GM12873 (cell line): Measurements from ENCODE around the gene PDGFC.

Experiments
- TF ChIP-seq, protein P1 (sequence below): IDR thresholded peaks from 2 replicates; pipeline ENCODE4 v1.5.1; 2012; ENCODE audit warnings: low read depth, mild to moderate bottlenecking, moderate library complexity, low read length, control low read depth; ENCODE audit not compliant: insufficient read depth; ENCODE audit errors: missing control alignments

Gene PDGFC

DNA sequence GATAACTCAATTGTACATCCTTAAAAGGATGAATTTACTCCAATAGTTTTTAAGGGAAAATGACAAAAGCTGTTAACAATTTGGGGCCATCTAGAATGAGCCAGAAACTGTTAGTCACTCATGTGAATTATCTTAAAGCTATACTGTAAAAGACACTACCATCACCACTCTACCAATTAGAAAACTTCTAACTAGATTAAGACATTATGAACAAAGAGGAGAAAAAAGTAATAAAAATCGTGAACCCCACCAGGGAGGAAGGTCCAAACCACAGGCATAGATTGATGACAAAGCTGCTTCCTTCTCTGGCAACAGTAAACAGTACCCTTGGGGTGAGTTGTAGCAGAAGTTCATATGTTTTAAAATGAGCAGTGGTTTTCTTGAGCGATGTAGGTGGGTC lies 106.1 kb downstream of the PDGFC start:
- TF ChIP-seq, protein P1, sequence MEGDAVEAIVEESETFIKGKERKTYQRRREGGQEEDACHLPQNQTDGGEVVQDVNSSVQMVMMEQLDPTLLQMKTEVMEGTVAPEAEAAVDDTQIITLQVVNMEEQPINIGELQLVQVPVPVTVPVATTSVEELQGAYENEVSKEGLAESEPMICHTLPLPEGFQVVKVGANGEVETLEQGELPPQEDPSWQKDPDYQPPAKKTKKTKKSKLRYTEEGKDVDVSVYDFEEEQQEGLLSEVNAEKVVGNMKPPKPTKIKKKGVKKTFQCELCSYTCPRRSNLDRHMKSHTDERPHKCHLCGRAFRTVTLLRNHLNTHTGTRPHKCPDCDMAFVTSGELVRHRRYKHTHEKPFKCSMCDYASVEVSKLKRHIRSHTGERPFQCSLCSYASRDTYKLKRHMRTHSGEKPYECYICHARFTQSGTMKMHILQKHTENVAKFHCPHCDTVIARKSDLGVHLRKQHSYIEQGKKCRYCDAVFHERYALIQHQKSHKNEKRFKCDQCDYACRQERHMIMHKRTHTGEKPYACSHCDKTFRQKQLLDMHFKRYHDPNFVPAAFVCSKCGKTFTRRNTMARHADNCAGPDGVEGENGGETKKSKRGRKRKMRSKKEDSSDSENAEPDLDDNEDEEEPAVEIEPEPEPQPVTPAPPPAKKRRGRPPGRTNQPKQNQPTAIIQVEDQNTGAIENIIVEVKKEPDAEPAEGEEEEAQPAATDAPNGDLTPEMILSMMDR = no peak

DNA sequence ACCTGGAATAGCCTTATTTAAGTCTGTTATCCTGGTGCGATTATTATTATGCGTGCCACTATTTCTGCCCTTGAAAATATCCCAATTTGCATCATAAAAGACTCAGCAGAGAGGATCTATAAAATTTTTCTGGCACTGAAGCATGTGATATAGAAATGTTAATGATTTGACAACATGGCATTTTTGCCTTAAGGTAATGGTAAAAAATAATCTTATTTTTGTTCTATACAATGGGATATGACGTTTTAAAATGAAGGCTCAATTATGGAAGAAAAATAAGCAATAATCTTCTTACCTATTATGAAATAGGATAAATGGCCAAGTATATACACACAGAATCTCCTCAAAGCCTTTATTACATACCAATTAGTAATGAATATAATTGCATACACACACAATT lies 113.5 kb downstream of the PDGFC start:
- TF ChIP-seq, protein P1 = no peak

DNA sequence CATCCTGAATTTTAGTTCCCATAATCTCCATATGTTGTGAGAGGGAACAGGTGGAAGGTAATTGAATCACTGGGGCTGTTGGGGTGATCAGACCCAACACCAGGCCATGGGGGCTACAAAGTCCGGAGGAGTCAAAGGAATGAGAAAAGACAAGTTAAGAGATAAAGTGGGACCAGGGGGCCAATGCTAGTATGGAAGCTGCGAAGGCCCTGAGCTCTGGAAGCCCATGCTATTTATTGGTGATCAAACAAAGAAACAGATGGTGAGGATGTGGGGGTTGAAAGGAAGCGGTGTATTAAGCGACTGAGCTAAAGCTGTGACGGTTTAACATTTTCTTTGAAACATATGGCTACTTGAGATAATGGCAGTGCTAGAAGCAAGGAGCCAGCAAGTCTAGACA lies 132.8 kb downstream of the PDGFC start:
- TF ChIP-seq, protein P1 = no peak

DNA sequence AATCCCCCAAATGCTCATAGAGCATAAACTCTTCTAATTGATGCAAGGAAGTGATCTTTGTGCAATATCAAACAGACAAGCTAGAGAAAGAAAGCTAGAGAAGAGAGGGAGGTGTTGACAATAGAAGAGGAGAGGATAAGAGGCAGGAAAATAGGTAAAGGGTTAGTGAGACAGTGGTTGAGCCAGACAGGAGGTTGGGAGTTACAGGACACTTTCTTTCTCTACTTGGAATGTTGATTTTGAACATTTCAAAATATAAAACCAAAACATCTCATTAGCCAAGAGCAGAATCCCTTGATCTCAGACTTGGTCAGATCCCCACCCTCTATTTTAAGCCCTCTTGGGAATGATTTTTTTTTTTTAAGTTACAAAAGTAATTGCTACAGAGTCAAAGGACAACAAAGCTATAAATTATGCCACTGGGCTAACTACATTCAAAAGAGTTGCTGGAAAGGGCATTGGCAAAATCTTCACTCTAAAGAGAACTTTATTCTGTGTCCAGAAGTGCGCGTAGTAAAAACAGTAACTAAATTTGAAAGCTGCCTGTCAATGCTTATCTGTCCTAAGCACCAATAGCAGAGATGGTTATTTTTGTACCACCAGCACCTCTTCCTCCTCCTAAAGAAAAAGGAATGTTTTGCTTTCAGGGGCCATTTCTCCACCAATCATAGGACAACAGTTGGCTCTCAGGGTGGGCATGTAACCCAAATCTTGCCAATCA lies 133.8 kb downstream of the PDGFC start:
- TF ChIP-seq, protein P1 = no peak

DNA sequence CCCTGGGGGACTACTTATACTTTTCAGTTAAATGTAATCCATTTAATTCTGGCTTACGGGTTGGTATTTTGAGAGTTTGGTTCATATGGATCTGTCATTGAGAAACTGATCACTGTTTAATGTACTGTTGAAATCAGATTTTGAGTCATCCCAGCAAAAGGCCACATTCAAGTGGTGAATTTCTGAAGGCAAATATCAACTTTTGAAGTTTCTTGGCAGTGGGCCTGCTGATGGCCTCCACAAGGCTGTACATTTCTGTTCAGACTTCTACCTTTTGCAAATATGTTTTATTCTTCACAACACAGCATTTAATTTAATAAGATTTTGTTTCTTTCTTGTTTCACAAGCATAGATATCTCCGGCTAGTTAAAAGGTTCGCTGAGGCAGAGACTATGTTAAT lies 138.7 kb downstream of the PDGFC start:
- TF ChIP-seq, protein P1 = no peak

DNA sequence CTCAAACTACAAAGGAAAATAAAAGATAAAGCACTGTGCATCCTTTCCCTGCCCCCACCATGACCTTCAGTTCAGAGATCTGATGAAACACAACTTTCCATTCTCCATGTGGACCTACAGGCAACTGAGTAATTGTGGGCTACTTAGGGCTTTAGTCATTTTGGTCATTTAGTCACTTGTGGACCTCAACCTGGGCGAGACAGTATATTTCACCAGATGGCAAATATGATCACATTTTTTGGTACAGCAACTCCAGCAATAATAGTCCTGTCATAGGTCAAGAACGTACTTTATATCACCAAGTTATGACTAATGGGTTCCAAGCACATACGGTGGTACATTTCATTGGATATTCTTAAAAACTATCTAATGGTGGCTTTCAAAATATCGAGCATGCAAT lies 141.2 kb downstream of the PDGFC start:
- TF ChIP-seq, protein P1 = no peak

DNA sequence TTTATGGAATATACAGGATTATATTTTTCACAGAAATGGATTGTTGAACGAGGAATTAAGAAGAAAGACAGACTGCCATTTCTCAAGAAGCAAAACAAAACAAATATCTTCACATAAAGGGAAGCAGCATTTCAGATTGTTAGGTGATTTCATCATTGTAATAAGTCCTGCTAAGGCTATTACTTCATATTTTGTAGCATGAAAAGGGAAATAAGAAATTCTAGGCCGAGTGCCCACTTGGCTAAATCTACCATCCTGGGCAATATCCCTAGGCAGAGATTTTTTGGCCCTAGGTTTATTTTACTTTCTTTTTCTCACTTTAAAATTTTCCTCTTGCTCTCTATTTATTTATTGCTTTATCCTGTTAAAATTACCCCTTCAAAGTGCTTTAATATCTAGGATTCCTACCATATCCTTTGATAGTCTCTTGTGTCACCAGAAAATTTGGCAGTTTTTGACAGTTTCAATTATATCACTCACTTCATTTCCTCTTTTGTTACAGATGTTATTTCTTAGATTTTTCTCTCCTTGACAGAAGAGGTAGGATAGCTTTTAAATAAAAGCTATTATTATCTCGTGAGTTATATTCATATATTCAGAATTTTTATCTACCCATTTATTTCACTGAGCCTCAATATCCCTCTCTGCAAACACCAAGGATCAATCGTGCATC lies 142.3 kb downstream of the PDGFC start:
- TF ChIP-seq, protein P1 = no peak
